A673 (cell line): ENCODE measurements around the gene PLOD3. TPM values are rescaled to one million over a fixed set of nuclear protein-coding genes. Genes with fewer than 3 reads are reported as not detected.

ENCODE experiments used
- BruUV-seq: library from RNA; stranded (reverse); fragments of 400-500 nt; replicated peaks from 2 replicates; lab custom pipeline; 2021; lab: Mats Ljungman, UMichigan
- CTCF ChIA-PET: fragments of 300-600 bp; sonication (Branson Sonifier 250); formaldehyde crosslinking; loops from one replicate; lab custom pipeline; 2022; ENCODE audit warnings: antibody characterized with exemption; lab: Charles Lee
- POLR2A ChIA-PET: fragments of 300-600 bp; sonication (Branson Sonifier 250); formaldehyde crosslinking; loops from one replicate; lab custom pipeline; 2022; ENCODE audit warnings: antibody characterized with exemption; ENCODE audit not compliant: low non-redundant PET; lab: Charles Lee
- DNase-seq: peaks from one replicate; pipeline ENCODE4 v3.0.0-alpha.2; 2015; ENCODE audit warnings: low spot score
- H3K27ac ChIP-seq: fragments of 200-600 bp; sonication (generic); 2 replicates; pipeline ENCODE4 v1.5.1; 2016; ENCODE audit warnings: mixed run types, low read depth, mild to moderate bottlenecking, mixed read lengths, antibody characterized with exemption, low read length; ENCODE audit not compliant: poor library complexity, severe bottlenecking
- H3K27me3 ChIP-seq: fragments of 200-600 bp; sonication (generic); replicated peaks from 2 replicates; pipeline ENCODE4 v1.6.1; 2017; ENCODE audit warnings: mixed run types, low read depth, mild to moderate bottlenecking, mixed read lengths, antibody characterized with exemption, low read length; ENCODE audit not compliant: insufficient read depth, poor library complexity
- H3K36me3 ChIP-seq: fragments of 200-600 bp; sonication (generic); 2 replicates; pipeline ENCODE4 v1.6.1; 2016; ENCODE audit warnings: mixed run types, mild to moderate bottlenecking, mixed read lengths, antibody characterized with exemption, low read length; ENCODE audit not compliant: insufficient read depth, poor library complexity, severe bottlenecking
- H3K4me1 ChIP-seq: fragments of 200-600 bp; sonication (generic); 2 replicates; pipeline ENCODE4 v1.6.1; 2017; ENCODE audit warnings: mixed run types, mild to moderate bottlenecking, mixed read lengths, antibody characterized with exemption, low read length; ENCODE audit not compliant: insufficient read depth, poor library complexity, severe bottlenecking
- H3K4me3 ChIP-seq: fragments of 200-600 bp; sonication (generic); 2 replicates; pipeline ENCODE4 v1.5.1; 2016; ENCODE audit warnings: low read depth, mixed run types, mild to moderate bottlenecking, mixed read lengths, low read length; ENCODE audit not compliant: poor library complexity, severe bottlenecking
- H3K9me3 ChIP-seq: fragments of 200-600 bp; sonication (generic); 2 replicates; pipeline ENCODE4 v1.6.1; 2016; ENCODE audit warnings: mixed run types, low read depth, mild to moderate bottlenecking, mixed read lengths, antibody characterized with exemption, low read length; ENCODE audit not compliant: poor library complexity, severe bottlenecking
- CTCF ChIP-seq: fragments of 300-800, 200-600 bp; sonication (generic); conservative IDR thresholded peaks from 2 replicates; pipeline ENCODE4 v1.5.1; 2017; ENCODE audit warnings: low read depth, mild to moderate bottlenecking, antibody characterized with exemption, low read length, moderate library complexity, mixed read lengths
- EZH2 ChIP-seq: fragments of 200-600 bp; sonication (generic); IDR thresholded peaks from 2 replicates; pipeline ENCODE4 v1.6.1; 2017; ENCODE audit warnings: borderline replicate concordance, low read depth, mild to moderate bottlenecking, mixed read lengths, antibody characterized with exemption, low read length; ENCODE audit not compliant: poor library complexity, severe bottlenecking
- intact Hi-C: fragments of 100-400 bp; cut with micrococcal nuclease; formaldehyde crosslinking; loops from one replicate; pipeline ENCODE4 v1.10.0; 2022; ENCODE audit not compliant: unreplicated experiment
- total RNA-seq: library from RNA; stranded (reverse); gene quantifications from 2 replicates; pipeline ENCODE4 v1.2.3, GENCODE V29; 2021

The PLOD3 gene
- total RNA-seq, 1 experiment from 2014 or later: 84.1 TPM

GRCh38 chr7:101239951-101240220 lies 22.5 kb upstream of the PLOD3 start:
- TF ChIP-seq EZH2 (no peak), CTCF (no peak)
- intact Hi-C loops: no loop called here

GRCh38 chr7:101239191-101239950 lies 22.0 kb upstream of the PLOD3 start:
- intact Hi-C loops: no loop called here
- Histone ChIP-seq H3K27ac (no peak overlapping the region), H3K27me3 (no peaks in the 10 kb centered on the region), H3K9me3 (no peaks in the 10 kb centered on the region), H3K4me1 (no peaks in the 10 kb centered on the region), H3K4me3 (no peak overlapping the region), H3K36me3 (peaks cover 9% of the 10 kb centered on the region)
- TF ChIP-seq CTCF (no peak), EZH2 (no peak)
- ChIA-PET CTCF (no interaction called here), POLR2A (no interaction called here)
- DNase-seq: no peak
- no TSS peak for BruUV-seq

More at GRCh38 chr7:101239951-101240220, 22.5 kb upstream of the PLOD3 start:
- no peaks in the 10 kb centered on the region for H3K9me3 ChIP-seq
- H3K27me3 ChIP-seq: no peaks in the 10 kb centered on the region
- H3K36me3 ChIP-seq: peaks cover 9% of the 10 kb centered on the region
- POLR2A ChIA-PET: no interaction called here
- CTCF ChIA-PET: no interaction called here
- BruUV-seq: no TSS peak
- H3K4me3 ChIP-seq: no peak overlapping the region
- no peaks in the 10 kb centered on the region for H3K4me1 ChIP-seq
- no peak for DNase-seq
- no peak overlapping the region for H3K27ac ChIP-seq

DNA sequence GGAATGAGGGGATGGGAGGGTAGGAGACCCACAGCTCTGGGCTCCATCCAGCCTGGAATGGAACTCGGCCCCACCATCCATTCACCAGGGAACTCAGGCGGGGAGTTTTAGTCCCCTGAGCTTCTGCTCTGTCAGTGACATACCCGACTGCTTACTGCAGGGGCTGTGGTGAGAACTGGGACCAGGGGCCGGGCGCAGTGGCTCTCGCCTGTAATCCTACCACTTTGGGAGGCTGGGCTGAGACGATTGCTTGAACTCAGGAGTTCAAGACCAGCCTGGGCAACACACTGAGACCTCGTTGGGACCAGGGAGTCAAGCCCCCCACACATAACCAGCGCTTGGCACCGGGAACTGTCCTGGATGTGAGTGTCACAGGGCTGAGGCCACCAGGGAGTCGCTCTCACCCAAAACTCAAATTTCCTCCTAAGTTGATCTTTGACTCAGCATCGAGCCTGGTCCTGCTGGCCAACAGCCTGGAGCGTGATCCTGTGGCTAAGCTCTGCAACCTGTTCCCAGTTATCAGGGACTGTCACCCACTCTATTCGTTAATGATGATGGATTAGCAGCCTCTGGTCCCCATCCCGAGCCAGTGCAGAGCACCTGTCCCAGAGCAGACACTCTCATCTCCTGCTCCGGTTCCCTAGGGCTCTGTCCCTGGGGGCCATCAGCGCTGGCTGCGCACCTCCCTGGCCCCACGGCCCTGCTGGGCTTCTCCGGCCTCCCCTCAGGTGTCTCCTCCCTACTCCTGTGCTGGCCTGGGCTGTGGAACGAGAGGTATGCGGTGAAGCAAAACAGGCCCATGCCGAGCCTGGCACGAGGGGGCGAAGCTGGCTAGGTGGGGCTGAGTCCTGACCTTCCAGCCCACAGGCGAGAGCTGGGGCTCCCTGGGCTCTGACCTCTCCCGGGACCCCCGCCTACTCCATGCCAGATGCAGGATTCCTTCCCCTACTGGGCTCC lies 21.1 kb upstream of the PLOD3 start:
- no peak for DNase-seq
- no TSS peak for BruUV-seq
- CTCF ChIA-PET: no interaction called here
- H3K9me3 ChIP-seq: no peaks in the 10 kb centered on the region
- POLR2A ChIA-PET: no interaction called here
- no peaks in the 10 kb centered on the region for H3K4me1 ChIP-seq
- intact Hi-C loops: no loop called here
- H3K36me3 ChIP-seq: peaks cover 9% of the 10 kb centered on the region
- no peak overlapping the region for H3K27ac ChIP-seq
- H3K27me3 ChIP-seq: no peaks in the 10 kb centered on the region
- TF ChIP-seq CTCF (no peak), EZH2 (no peak)
- H3K4me3 ChIP-seq: no peak overlapping the region
